Ishikawa (cell line): ENCODE measurements around the gene IRAK1.

ENCODE experiments used
- CEBPB ChIP-seq: IDR thresholded peaks from 2 replicates; pipeline ENCODE4 v1.6.1; 2012
- CREB1 ChIP-seq: IDR thresholded peaks from 2 replicates; pipeline ENCODE4 v1.6.1; 2012; ENCODE audit warnings: low read depth
- EGR1 ChIP-seq: IDR thresholded peaks from 2 replicates; pipeline ENCODE4 v1.6.1; 2012
- EP300 ChIP-seq: IDR thresholded peaks from 2 replicates; pipeline ENCODE4 v1.6.1; 2012; ENCODE audit warnings: borderline replicate concordance
- RAD21 ChIP-seq: IDR thresholded peaks from 2 replicates; pipeline ENCODE4 v1.6.1; 2012; ENCODE audit warnings: low read depth
- TAF1 ChIP-seq: IDR thresholded peaks from 2 replicates; pipeline ENCODE4 v1.6.1; 2012; ENCODE audit warnings: low read depth, mild to moderate bottlenecking
- TCF12 ChIP-seq: IDR thresholded peaks from 2 replicates; pipeline ENCODE4 v1.6.1; 2012; ENCODE audit warnings: low read depth
- TEAD4 ChIP-seq: IDR thresholded peaks from 2 replicates; pipeline ENCODE4 v1.6.1; 2012
- YY1 ChIP-seq: IDR thresholded peaks from 2 replicates; pipeline ENCODE4 v1.6.1; 2012; ENCODE audit warnings: low read depth
- ZBTB7A ChIP-seq: IDR thresholded peaks from 2 replicates; pipeline ENCODE4 v1.6.1; 2012; ENCODE audit warnings: low read depth
- TF ChIP-seq, protein P1 (sequence below): IDR thresholded peaks from 2 replicates; pipeline ENCODE4 v1.6.1; 2012; ENCODE audit warnings: low read depth, mild to moderate bottlenecking
- TF ChIP-seq, protein P2 (sequence below): IDR thresholded peaks from 2 replicates; pipeline ENCODE4 v1.6.1; 2012
- TF ChIP-seq, protein P3 (sequence below): IDR thresholded peaks from 2 replicates; pipeline ENCODE4 v1.6.1; 2012

- TF ChIP-seq YY1 = no peak
- TF ChIP-seq, protein P1, sequence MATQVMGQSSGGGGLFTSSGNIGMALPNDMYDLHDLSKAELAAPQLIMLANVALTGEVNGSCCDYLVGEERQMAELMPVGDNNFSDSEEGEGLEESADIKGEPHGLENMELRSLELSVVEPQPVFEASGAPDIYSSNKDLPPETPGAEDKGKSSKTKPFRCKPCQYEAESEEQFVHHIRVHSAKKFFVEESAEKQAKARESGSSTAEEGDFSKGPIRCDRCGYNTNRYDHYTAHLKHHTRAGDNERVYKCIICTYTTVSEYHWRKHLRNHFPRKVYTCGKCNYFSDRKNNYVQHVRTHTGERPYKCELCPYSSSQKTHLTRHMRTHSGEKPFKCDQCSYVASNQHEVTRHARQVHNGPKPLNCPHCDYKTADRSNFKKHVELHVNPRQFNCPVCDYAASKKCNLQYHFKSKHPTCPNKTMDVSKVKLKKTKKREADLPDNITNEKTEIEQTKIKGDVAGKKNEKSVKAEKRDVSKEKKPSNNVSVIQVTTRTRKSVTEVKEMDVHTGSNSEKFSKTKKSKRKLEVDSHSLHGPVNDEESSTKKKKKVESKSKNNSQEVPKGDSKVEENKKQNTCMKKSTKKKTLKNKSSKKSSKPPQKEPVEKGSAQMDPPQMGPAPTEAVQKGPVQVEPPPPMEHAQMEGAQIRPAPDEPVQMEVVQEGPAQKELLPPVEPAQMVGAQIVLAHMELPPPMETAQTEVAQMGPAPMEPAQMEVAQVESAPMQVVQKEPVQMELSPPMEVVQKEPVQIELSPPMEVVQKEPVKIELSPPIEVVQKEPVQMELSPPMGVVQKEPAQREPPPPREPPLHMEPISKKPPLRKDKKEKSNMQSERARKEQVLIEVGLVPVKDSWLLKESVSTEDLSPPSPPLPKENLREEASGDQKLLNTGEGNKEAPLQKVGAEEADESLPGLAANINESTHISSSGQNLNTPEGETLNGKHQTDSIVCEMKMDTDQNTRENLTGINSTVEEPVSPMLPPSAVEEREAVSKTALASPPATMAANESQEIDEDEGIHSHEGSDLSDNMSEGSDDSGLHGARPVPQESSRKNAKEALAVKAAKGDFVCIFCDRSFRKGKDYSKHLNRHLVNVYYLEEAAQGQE = no peak
- no peak for TF ChIP-seq CEBPB
- TF ChIP-seq CREB1 = no peak
- TF ChIP-seq, protein P2, sequence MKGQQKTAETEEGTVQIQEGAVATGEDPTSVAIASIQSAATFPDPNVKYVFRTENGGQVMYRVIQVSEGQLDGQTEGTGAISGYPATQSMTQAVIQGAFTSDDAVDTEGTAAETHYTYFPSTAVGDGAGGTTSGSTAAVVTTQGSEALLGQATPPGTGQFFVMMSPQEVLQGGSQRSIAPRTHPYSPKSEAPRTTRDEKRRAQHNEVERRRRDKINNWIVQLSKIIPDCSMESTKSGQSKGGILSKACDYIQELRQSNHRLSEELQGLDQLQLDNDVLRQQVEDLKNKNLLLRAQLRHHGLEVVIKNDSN = no peak
- no peak for TF ChIP-seq RAD21
- no peak for TF ChIP-seq TAF1
- TF ChIP-seq EGR1 = no peak
- TF ChIP-seq TEAD4 = no peak
- TF ChIP-seq, protein P3, sequence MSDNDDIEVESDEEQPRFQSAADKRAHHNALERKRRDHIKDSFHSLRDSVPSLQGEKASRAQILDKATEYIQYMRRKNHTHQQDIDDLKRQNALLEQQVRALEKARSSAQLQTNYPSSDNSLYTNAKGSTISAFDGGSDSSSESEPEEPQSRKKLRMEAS = no peak
- no peak for TF ChIP-seq ZBTB7A
- TF ChIP-seq EP300 = no peak
- no peak for TF ChIP-seq TCF12
Observed at GRCh38 chrX:153967536-153968224, 52.0 kb downstream of the IRAK1 start.
